HEK293 (cell line): ENCODE results near the gene POLA2.
"Not testable (repeated sequence)": the region's sequence is repeated elsewhere in the genome, so short reads cannot be mapped to it uniquely, and the experiment has no call there.

Experiments
- CTCF ChIA-PET: fragments of 350-600 bp; formaldehyde crosslinking; extraction: SDS; loops from one replicate; lab custom pipeline; 2021; ENCODE audit warnings: antibody characterized with exemption; lab: Yijun Ruan, JAX
- POLR2A ChIA-PET: fragments of 300-600 bp; formaldehyde crosslinking; extraction: SDS; loops from one replicate; lab custom pipeline; 2020; ENCODE audit warnings: antibody characterized with exemption, inconsistent platforms; lab: Yijun Ruan, JAX
- H3K27ac ChIP-seq: fragments of 200-500 bp; sonication (Bioruptor generic); 2 replicates; pipeline ENCODE4 v1.5.1; 2014; ENCODE audit warnings: low read depth, low read length, control low read depth, inconsistent platforms; ENCODE audit errors: extremely low read depth
- H3K36me3 ChIP-seq, 2 experiments: fragments of 200-500 bp in 1 of 2; sonication (Bioruptor generic) in 1 of 2; 1 replicate in 1 of 2; 2 replicates in 1 of 2; pipeline ENCODE4 v1.5.1; 2014 to 2017; ENCODE audit warnings: inconsistent platforms in 2 of 2, low read length in 2 of 2; ENCODE audit not compliant: control insufficient read depth in 2 of 2, insufficient read depth in 1 of 2
- H3K4me1 ChIP-seq: fragments of 200-500 bp; sonication (Bioruptor generic); 2 replicates; pipeline ENCODE4 v1.5.1; 2014; ENCODE audit warnings: mild to moderate bottlenecking, low read length, inconsistent platforms; ENCODE audit not compliant: control insufficient read depth, insufficient read depth
- H3K4me3 ChIP-seq: 2 replicates; pipeline ENCODE4 v1.5.1; 2011; ENCODE audit warnings: low read depth, mild to moderate bottlenecking, control low read depth, low read length, moderate library complexity
- H3K9me3 ChIP-seq: fragments of 200-500 bp; sonication (Bioruptor generic); 2 replicates; pipeline ENCODE4 v1.5.1; 2014; ENCODE audit warnings: low read depth, low read length, inconsistent platforms; ENCODE audit not compliant: control insufficient read depth, insufficient read depth
- PRDM6 ChIP-seq: fragments of 450-650 bp; formaldehyde crosslinking; IDR thresholded peaks from 2 replicates; pipeline ENCODE4 v1.5.1; 2017; ENCODE audit warnings: missing biosample characterization, missing genetic modification characterization
- SP2 ChIP-seq: fragments of 450-650 bp; formaldehyde crosslinking; IDR thresholded peaks from 2 replicates; pipeline ENCODE4 v1.5.1; 2016; ENCODE audit warnings: missing biosample characterization, missing genetic modification characterization
- YY2 ChIP-seq: fragments of 450-650 bp; formaldehyde crosslinking; IDR thresholded peaks from 2 replicates; pipeline ENCODE4 v1.5.1; 2016; ENCODE audit warnings: missing biosample characterization, missing genetic modification characterization
- ZNF112 ChIP-seq: fragments of 450-650 bp; formaldehyde crosslinking; IDR thresholded peaks from 2 replicates; pipeline ENCODE4 v1.5.0; 2017; ENCODE audit warnings: missing biosample characterization, missing genetic modification characterization
- ZNF174 ChIP-seq: fragments of 450-650 bp; formaldehyde crosslinking; IDR thresholded peaks from 2 replicates; pipeline ENCODE4 v1.5.0; 2017; ENCODE audit warnings: missing biosample characterization, mild to moderate bottlenecking, missing genetic modification characterization
- ZNF18 ChIP-seq: fragments of 450-650 bp; formaldehyde crosslinking; IDR thresholded peaks from 2 replicates; pipeline ENCODE4 v1.5.1; 2016; ENCODE audit warnings: missing biosample characterization, missing genetic modification characterization
- ZNF223 ChIP-seq: fragments of 450-650 bp; formaldehyde crosslinking; IDR thresholded peaks from 2 replicates; pipeline ENCODE4 v1.5.1; 2016; ENCODE audit warnings: missing biosample characterization, missing genetic modification characterization
- ZNF292 ChIP-seq: fragments of 450-650 bp; formaldehyde crosslinking; IDR thresholded peaks from 2 replicates; pipeline ENCODE4 v1.5.1; 2016; ENCODE audit warnings: low read depth, missing biosample characterization, missing genetic modification characterization, borderline replicate concordance
- ZNF324 ChIP-seq: fragments of 450-650 bp; formaldehyde crosslinking; IDR thresholded peaks from 2 replicates; pipeline ENCODE4 v1.5.1; 2016; ENCODE audit warnings: missing biosample characterization, missing genetic modification characterization
- ZNF394 ChIP-seq: fragments of 450-650 bp; formaldehyde crosslinking; IDR thresholded peaks from 2 replicates; pipeline ENCODE4 v1.5.1; 2016; ENCODE audit warnings: missing biosample characterization, missing genetic modification characterization, mild to moderate bottlenecking, moderate library complexity, borderline replicate concordance
- ZNF610 ChIP-seq: fragments of 450-650 bp; formaldehyde crosslinking; IDR thresholded peaks from 2 replicates; pipeline ENCODE4 v1.5.1; 2016; ENCODE audit warnings: missing biosample characterization, missing genetic modification characterization, borderline replicate concordance
- ZNF664 ChIP-seq: fragments of 450-650 bp; formaldehyde crosslinking; IDR thresholded peaks from 2 replicates; pipeline ENCODE4 v1.5.1; 2016; ENCODE audit warnings: missing biosample characterization, missing genetic modification characterization
- ZNF830 ChIP-seq: fragments of 450-650 bp; IDR thresholded peaks from 2 replicates; pipeline ENCODE4 v1.5.0; 2018; ENCODE audit warnings: missing biosample characterization, missing genetic modification characterization, low read depth, mild to moderate bottlenecking, moderate library complexity
- TF ChIP-seq, protein P1 (sequence below): fragments of 450-650 bp; formaldehyde crosslinking; IDR thresholded peaks from 2 replicates; pipeline ENCODE4 v1.5.1; 2016; ENCODE audit warnings: missing biosample characterization, missing genetic modification characterization
- TF ChIP-seq, protein P2 (sequence below): fragments of 450-650 bp; formaldehyde crosslinking; IDR thresholded peaks from 2 replicates; pipeline ENCODE4 v1.5.1; 2016; ENCODE audit warnings: missing biosample characterization, missing genetic modification characterization, low read depth
- TF ChIP-seq, protein P3 (sequence below): fragments of 450-650 bp; formaldehyde crosslinking; IDR thresholded peaks from 2 replicates; pipeline ENCODE4 v1.5.1; 2016; ENCODE audit warnings: missing biosample characterization, missing genetic modification characterization

POLA2 gene

GRCh38 chr11:65236194-65237059 is 25.3 kb upstream of the POLA2 start:
- ChIA-PET POLR2A (interaction anchor here (0.6 kb wide), 1 partner anchor 29 kb away, joined by 5 read pairs; no protein-coding TSS in a partner anchor), CTCF (interaction anchor here (1.0 kb wide), 1 partner anchor 14 kb away, joined by 9 read pairs; no protein-coding TSS in a partner anchor)
- no peaks in the 10 kb centered on the region for H3K36me3 ChIP-seq
- no peaks in the 10 kb centered on the region for H3K4me1 ChIP-seq
- no peak for TF ChIP-seq ZNF174 (tag by site-specific recombination)
- TF ChIP-seq SP2: no peak
- no peak for TF ChIP-seq ZNF292 (tag by site-specific recombination)
- H3K9me3 ChIP-seq: no peaks in the 10 kb centered on the region
- H3K27ac ChIP-seq: no peak overlapping the region
- no peak overlapping the region for H3K4me3 ChIP-seq

DNA sequence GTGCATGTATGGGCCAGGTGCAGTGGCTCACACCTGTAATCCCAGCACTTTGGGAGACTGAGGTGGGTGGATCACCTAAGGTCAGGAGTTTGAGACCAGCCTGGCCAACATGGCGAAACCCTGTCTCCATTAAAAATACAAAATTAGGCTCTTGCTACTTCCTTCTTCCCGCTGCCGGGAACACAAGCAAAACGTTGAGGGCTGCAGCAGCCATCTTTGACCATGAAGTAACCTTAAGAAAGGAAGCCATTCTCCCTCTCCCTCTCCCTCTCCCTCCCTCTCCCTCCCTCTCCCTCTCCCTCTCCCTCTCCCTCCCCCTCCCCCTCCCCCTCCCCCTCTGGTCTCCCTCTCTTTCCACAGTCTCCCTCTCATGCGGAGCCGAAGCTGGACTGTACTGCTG is 23.5 kb upstream of the POLA2 start:
- POLR2A ChIA-PET, H3K27ac ChIP-seq, H3K36me3 ChIP-seq, H3K4me1 ChIP-seq, H3K4me3 ChIP-seq, H3K9me3 ChIP-seq: not testable (repeated sequence)
- CTCF ChIA-PET: interaction anchor here (0.6 kb wide), 1 partner anchor 302 kb away, joined by 3 read pairs; no protein-coding TSS in a partner anchor

DNA sequence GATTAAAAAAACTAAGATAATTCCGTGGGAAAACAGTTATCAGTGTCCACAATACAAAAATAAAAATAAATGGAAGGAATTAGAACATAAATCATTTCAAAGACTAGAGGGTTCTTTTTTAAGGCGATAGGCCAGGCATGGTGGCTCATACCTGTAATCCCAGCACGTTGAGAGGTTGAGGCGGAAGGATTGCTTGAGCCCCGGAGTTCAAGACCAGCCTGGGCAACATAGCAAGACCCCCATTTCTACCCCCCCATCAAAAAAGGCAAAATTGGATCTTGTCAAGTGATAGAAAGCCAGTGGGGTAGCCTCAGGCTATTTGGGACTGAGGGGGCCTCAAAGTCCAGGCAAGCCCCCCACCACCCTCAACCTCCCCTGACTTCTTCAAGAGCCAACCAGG is 20.6 kb upstream of the POLA2 start:
- CTCF ChIA-PET: no interaction called here
- Histone ChIP-seq H3K9me3 (no peaks in the 10 kb centered on the region), H3K4me1 (no peaks in the 10 kb centered on the region), H3K4me3 (no peak overlapping the region), H3K27ac (no peak overlapping the region), H3K36me3 (no peaks in the 10 kb centered on the region)
- POLR2A ChIA-PET: no interaction called here
- no peak for TF ChIP-seq ZNF18 (tag by site-specific recombination)

GRCh38 chr11:65241692-65242091 is 20.1 kb upstream of the POLA2 start:
- ChIA-PET POLR2A (no interaction called here), CTCF (interaction anchor here (0.6 kb wide), 1 partner anchor 34 kb away, joined by 4 read pairs; no protein-coding TSS in a partner anchor)
- no peak overlapping the region for H3K27ac ChIP-seq
- no peak overlapping the region for H3K4me3 ChIP-seq
- no peaks in the 10 kb centered on the region for H3K4me1 ChIP-seq
- H3K36me3 ChIP-seq: no peaks in the 10 kb centered on the region
- H3K9me3 ChIP-seq: no peaks in the 10 kb centered on the region
- TF ChIP-seq ZNF664 (tag by site-specific recombination) (no peak), ZNF610 (tag by site-specific recombination) (no peak), ZNF394 (tag by site-specific recombination) (no peak), ZNF830 (tag by site-specific recombination) (no peak), ZNF223 (no peak), YY2 (tag by site-specific recombination) (no peak), ZNF324 (tag by site-specific recombination) (no peak), PRDM6 (tag by site-specific recombination) (no peak), ZNF112 (no peak)
- TF ChIP-seq, protein P1, sequence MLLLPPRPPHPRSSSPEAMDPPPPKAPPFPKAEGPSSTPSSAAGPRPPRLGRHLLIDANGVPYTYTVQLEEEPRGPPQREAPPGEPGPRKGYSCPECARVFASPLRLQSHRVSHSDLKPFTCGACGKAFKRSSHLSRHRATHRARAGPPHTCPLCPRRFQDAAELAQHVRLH (tag by site-specific recombination): no peak
- TF ChIP-seq, protein P2, sequence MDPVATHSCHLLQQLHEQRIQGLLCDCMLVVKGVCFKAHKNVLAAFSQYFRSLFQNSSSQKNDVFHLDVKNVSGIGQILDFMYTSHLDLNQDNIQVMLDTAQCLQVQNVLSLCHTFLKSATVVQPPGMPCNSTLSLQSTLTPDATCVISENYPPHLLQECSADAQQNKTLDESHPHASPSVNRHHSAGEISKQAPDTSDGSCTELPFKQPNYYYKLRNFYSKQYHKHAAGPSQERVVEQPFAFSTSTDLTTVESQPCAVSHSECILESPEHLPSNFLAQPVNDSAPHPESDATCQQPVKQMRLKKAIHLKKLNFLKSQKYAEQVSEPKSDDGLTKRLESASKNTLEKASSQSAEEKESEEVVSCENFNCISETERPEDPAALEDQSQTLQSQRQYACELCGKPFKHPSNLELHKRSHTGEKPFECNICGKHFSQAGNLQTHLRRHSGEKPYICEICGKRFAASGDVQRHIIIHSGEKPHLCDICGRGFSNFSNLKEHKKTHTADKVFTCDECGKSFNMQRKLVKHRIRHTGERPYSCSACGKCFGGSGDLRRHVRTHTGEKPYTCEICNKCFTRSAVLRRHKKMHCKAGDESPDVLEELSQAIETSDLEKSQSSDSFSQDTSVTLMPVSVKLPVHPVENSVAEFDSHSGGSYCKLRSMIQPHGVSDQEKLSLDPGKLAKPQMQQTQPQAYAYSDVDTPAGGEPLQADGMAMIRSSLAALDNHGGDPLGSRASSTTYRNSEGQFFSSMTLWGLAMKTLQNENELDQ (tag by site-specific recombination): no peak
- TF ChIP-seq, protein P3, sequence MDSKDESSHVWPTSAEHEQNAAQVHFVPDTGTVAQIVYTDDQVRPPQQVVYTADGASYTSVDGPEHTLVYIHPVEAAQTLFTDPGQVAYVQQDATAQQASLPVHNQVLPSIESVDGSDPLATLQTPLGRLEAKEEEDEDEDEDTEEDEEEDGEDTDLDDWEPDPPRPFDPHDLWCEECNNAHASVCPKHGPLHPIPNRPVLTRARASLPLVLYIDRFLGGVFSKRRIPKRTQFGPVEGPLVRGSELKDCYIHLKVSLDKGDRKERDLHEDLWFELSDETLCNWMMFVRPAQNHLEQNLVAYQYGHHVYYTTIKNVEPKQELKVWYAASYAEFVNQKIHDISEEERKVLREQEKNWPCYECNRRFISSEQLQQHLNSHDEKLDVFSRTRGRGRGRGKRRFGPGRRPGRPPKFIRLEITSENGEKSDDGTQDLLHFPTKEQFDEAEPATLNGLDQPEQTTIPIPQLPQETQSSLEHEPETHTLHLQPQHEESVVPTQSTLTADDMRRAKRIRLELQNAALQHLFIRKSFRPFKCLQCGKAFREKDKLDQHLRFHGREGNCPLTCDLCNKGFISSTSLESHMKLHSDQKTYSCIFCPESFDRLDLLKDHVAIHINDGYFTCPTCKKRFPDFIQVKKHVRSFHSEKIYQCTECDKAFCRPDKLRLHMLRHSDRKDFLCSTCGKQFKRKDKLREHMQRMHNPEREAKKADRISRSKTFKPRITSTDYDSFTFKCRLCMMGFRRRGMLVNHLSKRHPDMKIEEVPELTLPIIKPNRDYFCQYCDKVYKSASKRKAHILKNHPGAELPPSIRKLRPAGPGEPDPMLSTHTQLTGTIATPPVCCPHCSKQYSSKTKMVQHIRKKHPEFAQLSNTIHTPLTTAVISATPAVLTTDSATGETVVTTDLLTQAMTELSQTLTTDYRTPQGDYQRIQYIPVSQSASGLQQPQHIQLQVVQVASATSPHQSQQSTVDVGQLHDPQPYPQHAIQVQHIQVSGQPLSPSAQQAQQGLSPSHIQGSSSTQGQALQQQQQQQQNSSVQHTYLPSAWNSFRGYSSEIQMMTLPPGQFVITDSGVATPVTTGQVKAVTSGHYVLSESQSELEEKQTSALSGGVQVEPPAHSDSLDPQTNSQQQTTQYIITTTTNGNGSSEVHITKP (tag by site-specific recombination): no peak
